Measurements from ENCODE around the gene LYRM1.
"Not testable (repeated sequence)": the region's sequence is repeated elsewhere in the genome, so short reads cannot be mapped to it uniquely, and the experiment has no call there.

The LYRM1 gene

DNA sequence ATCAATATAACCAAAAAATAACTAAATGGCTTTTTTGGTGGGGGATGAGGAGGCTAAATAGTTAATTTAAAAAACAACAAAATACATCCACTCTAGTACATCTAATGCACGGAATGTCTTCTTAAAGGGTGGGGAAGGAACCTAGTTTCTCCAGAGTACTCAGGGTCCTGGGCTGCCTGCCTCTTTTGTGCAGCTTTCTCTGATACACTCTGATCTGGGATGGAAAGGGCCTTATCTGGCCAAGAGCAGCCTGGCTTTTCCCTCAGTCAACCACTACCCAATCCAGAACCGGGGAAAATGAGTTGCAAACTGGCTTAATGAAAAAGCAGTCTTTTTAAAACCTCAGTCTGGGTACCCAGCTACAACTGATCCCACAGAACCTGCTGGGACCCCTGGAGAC is 43.3 kb upstream of the LYRM1 start:
- TF ChIP-seq, protein P1, sequence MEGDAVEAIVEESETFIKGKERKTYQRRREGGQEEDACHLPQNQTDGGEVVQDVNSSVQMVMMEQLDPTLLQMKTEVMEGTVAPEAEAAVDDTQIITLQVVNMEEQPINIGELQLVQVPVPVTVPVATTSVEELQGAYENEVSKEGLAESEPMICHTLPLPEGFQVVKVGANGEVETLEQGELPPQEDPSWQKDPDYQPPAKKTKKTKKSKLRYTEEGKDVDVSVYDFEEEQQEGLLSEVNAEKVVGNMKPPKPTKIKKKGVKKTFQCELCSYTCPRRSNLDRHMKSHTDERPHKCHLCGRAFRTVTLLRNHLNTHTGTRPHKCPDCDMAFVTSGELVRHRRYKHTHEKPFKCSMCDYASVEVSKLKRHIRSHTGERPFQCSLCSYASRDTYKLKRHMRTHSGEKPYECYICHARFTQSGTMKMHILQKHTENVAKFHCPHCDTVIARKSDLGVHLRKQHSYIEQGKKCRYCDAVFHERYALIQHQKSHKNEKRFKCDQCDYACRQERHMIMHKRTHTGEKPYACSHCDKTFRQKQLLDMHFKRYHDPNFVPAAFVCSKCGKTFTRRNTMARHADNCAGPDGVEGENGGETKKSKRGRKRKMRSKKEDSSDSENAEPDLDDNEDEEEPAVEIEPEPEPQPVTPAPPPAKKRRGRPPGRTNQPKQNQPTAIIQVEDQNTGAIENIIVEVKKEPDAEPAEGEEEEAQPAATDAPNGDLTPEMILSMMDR (IDR thresholded peaks at IDR 0.05; ENCODE audit: low read depth, low read length, missing control alignments) = no peak
- no peak for DNase-seq (ENCODE audit: extremely low read depth, low read depth)
- no peak overlapping the region for H3K4me3 ChIP-seq (replicated peaks; ENCODE audit: low read depth, low read length)

DNA sequence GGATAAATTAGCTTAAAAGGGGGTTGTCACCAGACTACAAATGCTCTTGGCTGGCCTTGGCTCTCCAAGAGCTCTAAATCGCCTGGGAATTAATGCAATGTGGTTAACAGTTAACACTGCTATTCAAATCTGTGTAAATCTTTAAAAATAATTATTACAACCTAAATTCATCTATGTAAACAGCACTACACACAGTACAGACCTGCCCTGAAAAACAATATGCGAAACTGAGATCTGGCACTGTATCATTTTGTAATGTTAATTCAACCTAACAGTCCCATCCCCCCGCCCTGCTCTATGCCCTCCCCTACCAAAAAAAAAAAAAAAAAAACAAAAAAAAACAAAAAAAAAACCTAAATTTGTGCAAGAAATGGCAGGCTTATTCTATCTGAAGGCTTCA is 41.3 kb upstream of the LYRM1 start:
- TF ChIP-seq, protein P1 (IDR thresholded peaks at IDR 0.05; ENCODE audit: low read depth, low read length, missing control alignments) = no peak
- H3K4me3 ChIP-seq (replicated peaks; ENCODE audit: low read depth, low read length) = no peak overlapping the region
- no peak for DNase-seq (ENCODE audit: extremely low read depth, low read depth)

DNA sequence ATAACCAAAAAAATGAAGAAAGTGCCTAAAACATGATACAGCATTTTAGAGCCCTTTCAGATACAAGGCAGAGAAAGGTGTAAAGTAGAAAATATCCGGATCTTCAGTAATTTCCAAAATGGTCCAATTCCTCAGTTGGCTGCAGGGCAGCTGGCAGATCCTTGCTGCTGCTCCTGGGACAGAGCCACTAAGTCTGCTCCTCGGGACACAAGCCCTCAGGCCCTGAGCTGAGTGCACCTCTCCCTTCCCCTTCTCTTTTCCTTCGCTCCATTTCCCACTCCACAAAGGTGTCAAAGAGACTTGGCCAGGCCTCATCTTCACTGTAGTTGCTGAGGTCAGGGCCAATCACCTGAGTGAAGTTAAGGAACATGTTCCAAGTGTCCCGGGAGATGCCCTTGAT is 40.9 kb upstream of the LYRM1 start:
- TF ChIP-seq, protein P1 (IDR thresholded peaks at IDR 0.05; ENCODE audit: low read depth, low read length, missing control alignments) = no peak
- no peak for DNase-seq (ENCODE audit: extremely low read depth, low read depth)
- H3K4me3 ChIP-seq (replicated peaks; ENCODE audit: low read depth, low read length) = no peak overlapping the region

DNA sequence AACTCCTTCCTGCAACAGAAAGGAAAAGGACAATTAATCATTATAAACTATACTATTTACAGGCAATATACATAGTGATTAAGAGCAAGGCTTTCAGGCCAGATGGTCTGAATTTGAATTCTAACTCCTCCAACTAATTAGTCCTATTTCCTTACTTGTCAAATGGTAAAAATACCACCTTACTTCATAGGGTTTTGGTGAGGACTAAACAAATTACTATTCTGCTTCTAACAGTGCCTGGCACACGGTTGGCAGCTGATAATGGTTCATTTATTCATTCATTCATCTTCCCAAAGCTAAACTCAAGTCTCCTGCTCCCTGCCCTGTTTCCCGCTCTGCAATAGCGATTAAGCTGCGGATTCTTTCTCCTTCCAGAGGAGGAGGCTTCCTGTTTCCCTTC is 40.2 kb upstream of the LYRM1 start:
- no peak overlapping the region for H3K4me3 ChIP-seq (replicated peaks; ENCODE audit: low read depth, low read length)
- no peak for DNase-seq (ENCODE audit: extremely low read depth, low read depth)
- TF ChIP-seq, protein P1 (IDR thresholded peaks at IDR 0.05; ENCODE audit: low read depth, low read length, missing control alignments) = no peak

DNA sequence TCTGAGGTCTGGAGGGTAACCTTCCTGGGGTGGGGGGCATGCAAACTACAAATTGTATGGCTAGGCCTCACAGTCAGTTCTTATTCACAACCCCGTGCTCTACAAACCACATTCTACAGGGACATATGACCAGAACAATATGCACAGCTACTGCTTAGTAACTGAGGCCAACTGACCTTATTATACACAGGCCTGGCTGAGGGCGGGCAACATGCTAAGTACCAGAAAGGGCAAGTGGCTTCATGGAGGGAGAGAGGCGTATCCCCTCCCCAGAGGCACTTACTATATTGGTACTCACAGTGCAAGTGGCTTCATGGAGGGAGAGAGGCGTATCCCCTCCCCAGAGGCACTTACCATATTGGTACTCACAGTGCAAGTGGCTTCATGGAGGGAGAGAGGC is 39.6 kb upstream of the LYRM1 start:
- H3K4me3 ChIP-seq (replicated peaks; ENCODE audit: low read depth, low read length); DNase-seq (ENCODE audit: extremely low read depth, low read depth): not testable (repeated sequence)

DNA sequence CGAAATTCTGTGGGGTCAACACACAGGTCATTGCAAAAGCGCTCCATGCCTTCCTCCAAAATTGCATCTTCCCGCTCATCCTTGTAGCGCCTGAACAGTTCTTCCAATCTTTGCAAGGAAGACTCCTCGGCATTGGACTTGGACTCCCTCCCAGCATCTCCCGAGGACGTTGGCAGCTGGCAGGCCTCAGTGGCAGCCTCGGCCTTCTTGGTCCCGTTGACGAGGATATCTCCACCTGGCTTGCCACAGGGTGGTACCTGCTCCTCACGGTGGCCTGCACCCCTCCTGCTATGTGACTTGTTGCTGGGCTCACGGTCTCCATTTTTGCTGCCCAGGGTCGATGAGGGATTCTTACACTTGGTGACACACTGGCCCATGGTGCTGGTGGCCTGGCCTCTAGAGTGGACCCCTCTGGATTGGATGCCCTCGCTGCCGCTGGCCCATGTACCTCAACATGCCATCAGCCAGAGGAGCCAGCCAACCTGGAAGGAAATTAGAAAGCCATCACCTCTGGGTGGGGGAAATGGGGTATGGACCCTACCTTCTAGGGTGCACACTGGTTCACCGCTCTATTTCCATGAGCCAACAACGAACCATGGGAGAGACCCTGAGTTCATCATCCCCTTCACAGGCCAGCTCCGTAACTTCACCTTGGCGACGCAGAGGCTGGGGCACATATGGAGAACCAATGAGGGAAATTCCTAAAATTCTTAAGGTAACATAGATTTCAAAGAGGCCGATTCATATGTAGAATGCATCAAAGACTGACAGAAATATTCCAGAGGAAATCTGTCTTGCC is 38.2 kb upstream of the LYRM1 start:
- TF ChIP-seq, protein P1 (IDR thresholded peaks at IDR 0.05; ENCODE audit: low read depth, low read length, missing control alignments) = no peak
- DNase-seq (ENCODE audit: extremely low read depth, low read depth) = no peak
- no peak overlapping the region for H3K4me3 ChIP-seq (replicated peaks; ENCODE audit: low read depth, low read length)

DNA sequence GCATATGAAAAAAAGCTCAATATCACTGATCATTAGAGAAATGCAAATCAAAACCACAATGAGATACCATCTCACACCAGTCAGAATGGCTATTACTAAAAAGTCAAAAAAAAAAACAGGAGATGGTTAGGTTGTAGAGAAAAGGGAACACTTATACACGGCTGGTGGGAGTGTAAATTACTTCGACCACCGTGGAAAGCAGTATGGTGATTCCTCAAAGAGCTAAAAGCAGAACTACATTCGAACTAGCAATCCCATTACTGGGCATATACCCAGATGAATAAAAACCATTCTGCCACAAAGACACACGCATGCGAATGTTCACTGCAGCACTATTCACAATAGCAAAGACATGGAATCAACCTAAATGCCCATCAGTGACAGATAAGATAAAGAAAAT is 36.2 kb upstream of the LYRM1 start:
- not testable (repeated sequence) for H3K4me3 ChIP-seq (replicated peaks; ENCODE audit: low read depth, low read length); DNase-seq (ENCODE audit: extremely low read depth, low read depth)

All from HFF-Myc (cell line).